Ascending aorta (tissue), 2 donors: ENCODE measurements around the gene HELZ. TPM values are rescaled to one million over a fixed set of nuclear protein-coding genes. Genes with fewer than 3 reads are reported as not detected.

ENCODE experiments used
- DNase-seq, 2 donors: peaks; one replicate each; pipeline ENCODE4 v3.0.0-alpha.2; 2019; ENCODE audit warnings: low spot score in 2 of 2
- H3K27ac ChIP-seq, 2 donors: fragments of 200-600 bp; sonication (generic); one replicate each; pipeline ENCODE4 v1.5.1; 2016 to 2017; ENCODE audit warnings: mild to moderate bottlenecking in 1 of 2
- H3K27me3 ChIP-seq: fragments of 200-600 bp; sonication (generic); one replicate; pipeline ENCODE4 v1.5.1; 2017
- H3K36me3 ChIP-seq, 2 donors: fragments of 200-600 bp; sonication (generic); one replicate each; pipeline ENCODE4 v1.5.1; 2016
- H3K4me1 ChIP-seq, 2 donors: fragments of 200-600 bp; sonication (generic); one replicate each; pipeline ENCODE4 v1.5.1; 2016 to 2017; ENCODE audit warnings: mild to moderate bottlenecking in 1 of 2
- H3K4me3 ChIP-seq, 2 donors: fragments of 200-600 bp; sonication (generic); one replicate each; pipeline ENCODE4 v1.5.1; 2016 to 2017; ENCODE audit warnings: mild to moderate bottlenecking in 1 of 2
- H3K9me3 ChIP-seq, 2 donors: fragments of 200-600 bp; sonication (generic); one replicate each; pipeline ENCODE4 v1.5.1; 2016
- CTCF ChIP-seq, 3 experiments: fragments of 200-600 bp in 2 of 3; fragments of 450-650 bp in 1 of 3; sonication (generic) in 2 of 3; IDR thresholded peaks; one replicate each; pipeline ENCODE4 v1.5.1; 2016 to 2019; ENCODE audit warnings: antibody characterized with exemption in 3 of 3, mild to moderate bottlenecking in 1 of 3, moderate library complexity in 1 of 3
- intact Hi-C: fragments of 100-400 bp; cut with DNase I; formaldehyde crosslinking; loops from one replicate; pipeline ENCODE4 v1.15.1; 2023
- total RNA-seq: library from RNA; depleted of rRNA; stranded (reverse); fragments of >200 nt; gene quantifications from one replicate; pipeline ENCODE4 v1.1.0, GENCODE V29; 2016

HELZ gene
- total RNA-seq, 1 donor from 2014 or later, result 36.1 TPM

GRCh38 chr17:67050471-67051154, 194.4 kb downstream of the HELZ start:
- intact Hi-C loops, result no loop called here
- peaks cover 9 to 20% of the 10 kb centered on the region in 2 donors for H3K9me3 ChIP-seq
- no peaks in the 10 kb centered on the region for H3K36me3 ChIP-seq
- no peaks in the 10 kb centered on the region for H3K27me3 ChIP-seq
- no peak overlapping the region for H3K27ac ChIP-seq
- no peak for DNase-seq
- no peaks in the 10 kb centered on the region for H3K4me1 ChIP-seq
- no peak for TF ChIP-seq CTCF (IDR thresholded peaks at IDR 0.05)
- no peak overlapping the region for H3K4me3 ChIP-seq

GRCh38 chr17:67050066-67050465, 194.9 kb downstream of the HELZ start:
- Histone ChIP-seq H3K9me3 (peaks cover 9 to 20% of the 10 kb centered on the region in 2 donors), H3K4me1 (no peaks in the 10 kb centered on the region), H3K36me3 (no peaks in the 10 kb centered on the region), H3K4me3 (no peak overlapping the region), H3K27me3 (no peaks in the 10 kb centered on the region), H3K27ac (no peak overlapping the region)
- intact Hi-C loops, result no loop called here
- no peak for TF ChIP-seq CTCF (IDR thresholded peaks at IDR 0.05)
- DNase-seq, result no peak

GRCh38 chr17:67049025-67049739, 195.8 kb downstream of the HELZ start:
- intact Hi-C loops, result no loop called here
- no peaks in the 10 kb centered on the region for H3K36me3 ChIP-seq
- peaks cover 9 to 20% of the 10 kb centered on the region in 2 donors for H3K9me3 ChIP-seq

GRCh38 chr17:67047382-67047781, 197.6 kb downstream of the HELZ start:
- no peaks in the 10 kb centered on the region for H3K27me3 ChIP-seq
- intact Hi-C loops, result no loop called here
- H3K4me1 ChIP-seq, result no peaks in the 10 kb centered on the region
- no peak for TF ChIP-seq CTCF (IDR thresholded peaks at IDR 0.05)
- no peak for DNase-seq
- peaks cover 9 to 20% of the 10 kb centered on the region in 2 donors for H3K9me3 ChIP-seq
- no peak overlapping the region for H3K27ac ChIP-seq
- H3K4me3 ChIP-seq, result no peak overlapping the region
- H3K36me3 ChIP-seq, result no peaks in the 10 kb centered on the region

More at GRCh38 chr17:67049025-67049739, 195.8 kb downstream of the HELZ start:
- no peak for TF ChIP-seq CTCF (IDR thresholded peaks at IDR 0.05)
- no peaks in the 10 kb centered on the region for H3K4me1 ChIP-seq
- no peak for DNase-seq
- no peak overlapping the region for H3K4me3 ChIP-seq
- H3K27me3 ChIP-seq, result no peaks in the 10 kb centered on the region
- no peak overlapping the region for H3K27ac ChIP-seq

GRCh38 chr17:67046398-67046797, 198.6 kb downstream of the HELZ start:
- no peak for DNase-seq
- Histone ChIP-seq H3K9me3 (peaks cover 9 to 20% of the 10 kb centered on the region in 2 donors), H3K4me1 (no peaks in the 10 kb centered on the region), H3K27me3 (no peaks in the 10 kb centered on the region), H3K36me3 (no peaks in the 10 kb centered on the region), H3K27ac (no peak overlapping the region), H3K4me3 (no peak overlapping the region)
- no peak for TF ChIP-seq CTCF (IDR thresholded peaks at IDR 0.05)
- intact Hi-C loops, result no loop called here
